GM18499 (cell line): Measurements from ENCODE around the gene ADAM30.

Experiments
- ATAC-seq: cut with Tn5 transposase; IDR thresholded peaks from one replicate; pipeline ENCODE4 v1.9.1; 2021; ENCODE audit warnings: moderate number of reproducible peaks; ENCODE audit not compliant: insufficient read depth, unreplicated experiment

ADAM30 gene

DNA sequence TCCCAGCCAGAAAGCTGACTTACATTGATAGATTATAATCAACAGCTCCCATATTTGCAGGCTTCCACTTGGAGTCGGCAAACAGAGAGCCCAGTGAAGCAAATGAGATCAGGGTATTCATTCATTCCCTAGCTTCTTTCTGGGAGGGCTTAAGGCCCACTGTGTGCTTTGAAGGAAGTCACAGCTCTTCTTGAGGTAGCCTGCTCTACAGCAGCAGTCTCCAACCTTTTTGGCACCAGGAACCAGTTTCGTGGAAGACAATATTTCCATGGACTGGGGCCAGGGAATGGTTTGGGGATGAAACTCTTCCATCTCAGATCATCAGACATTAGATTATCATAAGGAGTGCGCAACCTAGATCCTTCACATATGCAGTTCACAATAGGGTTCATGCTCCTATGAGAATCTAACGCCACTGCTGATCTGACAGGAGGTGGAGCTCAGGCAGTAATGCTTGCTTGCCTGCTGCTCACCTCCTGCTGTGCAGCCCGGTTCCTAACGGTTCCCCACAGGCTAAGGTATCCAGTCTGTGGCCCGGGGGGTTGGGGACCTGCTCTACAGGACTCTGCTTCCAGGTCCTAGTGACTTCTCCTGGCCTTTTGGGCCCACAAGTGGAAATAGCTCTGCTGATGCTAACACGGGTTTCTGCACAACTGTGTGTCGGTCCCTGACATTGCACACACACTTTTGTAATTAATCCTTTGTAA, 13.7 kb upstream of the ADAM30 start:
- ATAC-seq: no peak

DNA sequence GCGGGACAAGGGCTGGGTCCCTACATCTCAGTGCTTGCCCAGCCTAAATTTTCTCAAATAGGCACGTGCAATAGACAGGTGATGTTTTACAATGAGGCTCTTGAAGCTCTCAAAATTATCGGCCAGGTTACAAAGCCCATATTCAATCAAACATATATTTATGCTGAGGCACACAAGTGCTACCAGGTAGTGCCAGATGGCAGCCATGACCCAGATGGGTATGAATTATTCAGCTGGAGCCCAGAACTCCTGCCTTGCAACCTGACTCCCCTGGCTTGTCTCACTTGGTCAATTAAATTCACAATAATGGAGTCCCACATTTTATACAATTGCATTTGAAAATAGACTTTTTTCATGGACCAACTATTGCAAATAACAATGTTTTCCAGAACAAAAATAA, 12.3 kb upstream of the ADAM30 start:
- no peak for ATAC-seq

DNA sequence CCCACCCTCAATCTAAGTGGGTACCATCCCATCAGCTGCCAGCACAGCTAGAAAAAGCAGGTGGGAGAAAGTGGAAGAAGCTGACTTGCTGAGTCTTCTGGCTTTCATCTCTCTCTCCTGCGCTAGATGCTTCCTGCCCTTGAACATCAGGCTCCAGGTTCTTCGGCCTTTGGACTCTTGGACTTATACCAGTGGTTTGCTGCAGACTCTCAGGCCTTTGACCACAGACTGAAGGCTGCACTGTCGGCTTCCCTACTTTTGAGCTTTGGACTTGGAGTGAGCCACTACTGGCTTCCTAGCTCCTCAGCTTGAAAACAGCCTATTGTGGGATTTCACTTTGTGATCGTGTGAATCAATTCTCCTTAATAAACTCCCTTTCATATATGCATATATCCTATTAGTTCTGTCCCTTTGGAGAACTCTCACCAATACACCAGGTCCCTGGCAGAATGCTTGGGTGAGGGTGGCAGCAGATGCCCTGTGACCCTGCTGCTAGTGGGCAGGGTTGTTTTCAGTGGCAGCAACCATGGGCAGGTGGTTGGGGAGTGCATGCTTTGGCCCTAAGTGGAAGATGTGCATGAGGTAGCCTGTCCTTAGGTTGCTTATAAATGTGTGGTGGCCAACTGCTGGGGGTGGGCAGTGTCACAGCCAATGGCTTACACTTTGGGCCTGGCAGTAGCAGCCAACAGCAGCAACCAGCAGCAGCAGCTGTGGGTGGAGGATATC, 10.8 kb upstream of the ADAM30 start:
- ATAC-seq: no peak

DNA sequence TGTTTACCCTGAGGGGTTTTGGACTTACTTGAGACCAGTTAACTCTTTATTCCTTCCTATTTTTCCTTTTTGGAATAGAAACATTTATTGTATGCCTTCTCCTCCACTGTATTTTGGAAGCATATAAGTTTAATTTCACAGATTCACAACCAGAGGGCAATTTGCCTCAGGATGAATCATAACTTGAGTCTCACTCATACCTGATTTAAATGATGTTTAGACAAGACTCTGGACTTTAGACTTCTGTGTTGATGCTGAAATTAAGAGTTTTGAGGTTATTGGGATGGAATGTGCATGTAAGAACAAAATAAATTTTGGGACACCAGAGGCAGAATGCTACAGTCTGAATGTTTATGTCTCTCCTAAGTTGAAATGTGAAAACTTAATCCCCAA, 7.1 kb upstream of the ADAM30 start:
- ATAC-seq: no peak

DNA sequence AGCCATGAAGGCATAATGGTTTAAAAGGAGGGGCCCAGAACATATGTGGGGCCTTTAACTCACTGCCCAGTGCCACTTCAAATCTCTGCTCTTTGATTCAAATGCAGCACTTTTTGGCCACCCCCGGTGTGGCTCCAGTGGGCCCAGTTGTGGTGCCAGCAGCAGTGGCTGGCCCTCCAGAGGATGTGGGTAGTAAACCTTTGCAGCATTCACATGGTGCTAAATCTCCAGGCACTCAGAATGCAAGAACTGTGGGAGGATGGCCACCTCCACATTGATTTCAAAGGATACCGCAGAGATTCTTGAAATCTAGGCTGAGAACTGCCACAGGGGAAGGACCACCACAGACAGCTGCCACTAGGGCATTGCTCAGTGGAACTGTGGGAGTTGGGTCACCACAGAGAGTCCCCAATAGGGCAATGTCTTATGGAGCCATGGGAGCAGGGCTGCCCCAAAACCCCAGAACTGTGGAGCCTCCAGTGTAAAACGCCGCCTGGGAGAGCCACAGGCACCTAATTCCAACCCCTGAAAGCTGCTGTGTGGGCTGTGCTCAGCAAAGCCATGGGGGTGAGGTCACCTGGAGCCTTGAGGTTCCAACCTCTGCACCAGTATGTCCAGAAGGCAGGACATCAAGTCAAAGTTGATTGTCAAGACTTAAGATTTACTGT, 6.6 kb upstream of the ADAM30 start:
- ATAC-seq: no peak

DNA sequence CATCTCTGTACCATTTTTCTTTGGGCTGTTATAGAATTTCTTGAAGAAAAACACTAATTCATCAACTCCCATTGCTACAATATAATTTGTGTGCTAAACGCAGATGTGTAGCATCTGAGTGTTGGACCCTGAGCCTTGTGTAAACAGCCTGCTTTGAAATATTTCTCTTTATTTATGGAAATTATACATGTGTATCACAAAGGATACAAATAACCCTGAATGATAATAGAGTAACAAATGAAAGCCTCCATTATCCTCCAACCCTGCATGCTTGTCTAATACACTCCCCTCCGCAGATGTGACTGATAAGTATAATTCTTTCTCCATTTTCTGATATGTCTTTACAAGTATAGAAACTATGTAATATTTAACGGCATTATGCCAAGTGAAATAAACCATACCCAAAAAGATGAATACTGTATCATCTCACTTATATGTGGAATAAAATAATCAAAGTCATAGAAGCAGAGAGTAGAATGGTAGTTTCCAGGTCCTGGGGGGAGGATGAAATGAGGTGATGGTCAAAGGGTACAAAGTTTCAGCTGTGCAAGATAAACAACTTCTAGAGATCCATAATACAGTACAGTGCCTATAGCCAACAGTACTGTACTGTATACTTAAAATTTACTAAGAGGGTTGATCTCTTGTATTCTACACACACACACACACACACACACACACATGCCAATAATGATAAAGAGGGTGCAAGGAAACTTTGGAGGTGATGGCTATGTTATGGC, 2.8 kb upstream of the ADAM30 start:
- ATAC-seq: no peak

DNA sequence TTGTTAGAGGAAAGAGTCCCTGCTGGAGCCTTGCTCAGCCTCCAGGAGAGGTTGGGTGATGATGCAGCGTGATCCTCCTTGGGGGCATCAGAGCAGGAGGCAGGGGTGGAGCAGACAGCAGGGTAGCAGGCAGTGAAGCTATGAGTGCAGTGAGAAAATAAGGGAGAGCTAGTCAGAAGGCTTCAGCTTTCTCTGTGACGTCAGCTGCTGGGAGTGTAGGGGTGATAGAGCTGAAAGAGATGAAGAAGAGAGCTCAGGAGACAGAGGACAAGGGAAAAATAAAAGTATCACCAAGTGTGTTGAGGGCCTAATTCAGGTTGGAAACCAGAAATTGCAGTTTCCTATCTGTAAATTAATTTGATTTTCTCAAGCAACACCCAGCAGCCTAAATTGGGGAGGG, 2.2 kb upstream of the ADAM30 start:
- no peak for ATAC-seq

DNA sequence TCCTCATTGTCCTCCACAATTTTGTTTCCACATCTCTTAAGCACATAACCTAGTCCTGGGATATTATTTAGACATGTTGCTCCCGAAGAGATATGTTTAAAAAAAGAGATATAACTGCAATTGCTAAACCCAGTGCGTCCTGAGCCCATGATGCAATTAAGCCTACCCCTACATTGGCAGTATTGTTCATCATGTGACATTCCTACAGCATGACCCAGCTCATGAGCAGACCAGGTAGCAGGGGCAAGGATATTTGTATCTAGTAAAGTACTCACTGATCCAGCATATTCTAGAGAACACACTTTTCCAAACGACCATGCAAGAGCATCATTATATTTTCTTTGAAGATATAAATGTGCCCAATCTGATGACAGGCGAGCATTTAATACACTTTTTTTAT, 1.2 kb downstream of the ADAM30 start:
- no peak for ATAC-seq

DNA sequence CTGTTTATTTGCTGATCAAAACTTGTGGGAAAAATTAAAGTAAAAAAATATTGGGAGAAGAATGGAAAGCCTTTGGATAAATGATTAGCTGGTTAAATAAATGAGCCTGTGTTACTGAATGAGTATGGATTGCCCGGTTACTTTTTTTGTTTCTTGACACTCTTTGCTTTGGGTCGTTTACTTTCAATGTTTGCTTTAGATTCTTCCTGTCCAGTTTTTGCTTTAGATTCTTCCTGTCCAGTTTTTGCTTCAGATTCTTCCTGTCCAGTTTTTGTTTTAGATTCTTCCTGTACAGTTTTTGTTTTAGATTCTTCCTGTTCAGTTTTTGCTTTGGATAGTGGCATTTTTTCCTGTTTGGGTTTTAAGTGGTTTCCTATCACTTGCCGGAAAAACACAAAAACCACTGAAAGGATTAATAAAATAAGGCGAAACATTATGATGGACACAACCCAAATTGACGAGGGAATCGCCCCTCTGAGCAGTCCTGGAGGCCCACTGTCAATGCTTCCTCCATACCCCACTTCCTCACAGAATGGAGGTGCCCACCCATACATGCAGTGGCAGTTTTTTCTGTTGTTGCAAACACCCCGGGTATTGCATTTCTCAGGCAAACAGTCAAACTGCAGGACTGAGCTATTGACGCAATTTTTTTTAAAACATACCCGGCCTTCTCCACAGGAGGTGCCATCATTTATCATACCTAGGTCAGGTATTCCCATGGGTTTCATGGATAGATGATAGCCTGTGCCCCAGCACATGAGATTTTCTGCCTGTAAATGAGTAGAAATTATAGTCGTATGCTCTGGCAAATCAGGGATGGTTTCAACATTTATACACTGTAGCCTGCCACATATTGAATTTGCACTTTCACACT, 2.3 kb downstream of the ADAM30 start:
- no peak for ATAC-seq

DNA sequence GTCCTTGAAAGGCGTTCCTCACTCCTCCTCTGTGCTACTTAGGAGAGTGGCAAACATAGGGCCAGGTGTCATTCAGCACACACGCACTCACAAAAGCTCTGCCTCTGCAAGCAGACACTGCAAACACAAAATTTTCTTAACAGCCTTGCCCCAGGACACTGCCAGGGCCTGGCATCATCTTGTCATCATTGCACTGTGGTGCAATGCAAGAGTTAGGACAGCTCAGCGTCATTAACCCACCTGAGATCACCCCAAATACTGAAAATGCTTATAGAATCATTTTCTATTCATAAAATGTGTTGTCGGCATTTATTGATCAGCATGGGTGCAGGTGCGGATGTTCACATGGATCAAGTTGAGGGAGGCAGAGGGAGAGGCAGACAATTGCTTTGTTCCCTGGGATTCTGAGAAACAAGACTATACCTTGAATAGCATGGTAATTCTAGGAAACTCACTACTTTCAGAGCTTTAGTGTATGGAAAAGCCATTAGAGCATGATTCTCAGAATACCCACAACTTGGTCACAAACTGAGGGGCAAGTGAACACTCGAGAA, 3.0 kb downstream of the ADAM30 start:
- no peak for ATAC-seq

DNA sequence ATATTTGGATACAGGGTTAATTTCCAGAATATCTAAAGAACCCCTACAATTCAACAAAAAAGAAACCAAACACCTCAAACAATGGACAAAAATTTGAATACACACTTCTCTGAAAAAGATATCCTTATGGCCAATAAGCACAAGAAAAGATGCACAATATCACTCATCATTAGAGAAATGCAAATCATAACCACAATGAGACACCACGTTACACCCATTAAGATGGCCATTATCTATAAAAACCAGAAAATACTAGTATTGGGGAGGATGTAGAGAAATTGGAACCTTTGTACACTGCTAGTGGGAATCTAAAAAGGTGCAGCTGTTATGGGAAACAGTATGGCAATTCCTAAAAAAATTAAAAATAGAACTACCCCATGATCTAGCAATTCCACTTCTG, 4.9 kb downstream of the ADAM30 start:
- no peak for ATAC-seq

DNA sequence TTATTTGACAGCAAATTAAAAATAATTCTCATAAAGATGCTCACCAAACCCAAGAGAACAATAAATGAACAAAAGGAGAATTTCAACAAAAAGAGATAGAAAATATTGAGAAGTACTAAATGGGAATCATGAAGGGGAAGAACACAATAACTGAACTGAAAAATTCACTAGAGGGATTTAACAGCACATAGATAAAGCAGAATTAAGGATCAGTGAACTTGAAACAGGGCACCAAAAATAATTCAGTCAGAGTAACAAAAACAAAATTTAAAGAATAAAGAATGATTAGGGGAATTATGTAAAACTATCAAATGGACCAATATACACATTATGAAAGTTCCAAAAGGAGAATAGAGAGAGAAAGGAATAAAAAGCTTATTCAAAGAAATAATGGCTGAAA, 7.8 kb downstream of the ADAM30 start:
- ATAC-seq: no peak

DNA sequence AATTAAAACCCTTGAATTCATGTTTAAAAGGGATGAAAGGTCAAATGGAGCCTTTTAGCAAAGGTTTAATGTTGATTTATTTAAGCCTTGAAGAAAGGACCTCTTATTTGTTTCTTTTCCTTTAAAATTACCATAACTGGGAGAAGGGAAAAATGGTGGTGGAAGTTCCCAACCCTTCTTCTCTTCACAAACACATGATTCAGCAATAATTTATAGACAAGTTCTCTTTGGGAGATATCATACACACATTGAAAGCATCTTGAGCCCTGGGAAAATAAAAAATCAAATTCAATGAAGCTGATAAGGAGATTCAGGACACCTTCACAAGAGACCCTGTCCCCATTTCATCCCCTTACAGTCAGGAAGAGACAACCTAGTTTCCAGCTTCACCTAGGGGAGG, 8.9 kb downstream of the ADAM30 start:
- no peak for ATAC-seq

DNA sequence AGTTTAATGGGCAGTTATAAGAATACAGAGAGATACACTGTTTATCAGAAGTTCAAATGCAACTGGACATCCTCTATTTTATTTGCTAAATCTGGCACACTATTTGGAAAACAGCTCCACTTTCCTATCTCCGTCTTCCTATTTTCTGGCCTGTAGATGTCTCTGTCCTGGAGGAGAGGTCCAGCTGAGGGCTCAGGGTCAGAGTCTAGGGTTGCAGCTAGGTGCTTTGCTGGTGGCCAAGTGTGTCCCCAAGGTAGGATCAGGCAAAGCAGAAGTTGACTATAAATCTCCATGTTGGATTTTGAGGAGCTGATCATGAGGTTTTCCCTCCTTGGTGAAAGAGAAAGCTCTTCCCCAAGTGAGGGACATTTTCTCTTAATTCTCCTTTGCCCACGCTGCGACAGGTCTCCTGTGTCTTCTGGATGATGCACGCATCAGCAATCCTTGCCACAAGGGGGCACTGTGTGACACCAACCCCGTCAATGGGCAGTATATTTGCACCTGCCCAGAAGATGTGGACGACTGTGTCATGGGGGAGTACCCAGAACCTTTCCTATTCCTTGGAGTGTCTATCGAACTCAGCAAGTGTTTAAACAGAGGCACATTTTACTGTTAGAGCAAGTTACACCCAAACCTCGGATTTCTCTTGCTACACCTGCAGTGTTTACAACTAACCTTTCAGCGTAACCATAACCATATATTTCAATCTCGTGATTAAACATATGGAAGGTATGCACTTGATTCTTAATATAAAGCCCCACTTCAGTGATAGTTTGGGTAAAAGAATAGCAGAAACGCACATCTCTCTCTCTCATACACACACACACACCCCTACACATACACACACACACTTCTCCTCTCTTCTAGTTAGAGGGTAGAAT, 10.2 kb downstream of the ADAM30 start:
- no peak for ATAC-seq

DNA sequence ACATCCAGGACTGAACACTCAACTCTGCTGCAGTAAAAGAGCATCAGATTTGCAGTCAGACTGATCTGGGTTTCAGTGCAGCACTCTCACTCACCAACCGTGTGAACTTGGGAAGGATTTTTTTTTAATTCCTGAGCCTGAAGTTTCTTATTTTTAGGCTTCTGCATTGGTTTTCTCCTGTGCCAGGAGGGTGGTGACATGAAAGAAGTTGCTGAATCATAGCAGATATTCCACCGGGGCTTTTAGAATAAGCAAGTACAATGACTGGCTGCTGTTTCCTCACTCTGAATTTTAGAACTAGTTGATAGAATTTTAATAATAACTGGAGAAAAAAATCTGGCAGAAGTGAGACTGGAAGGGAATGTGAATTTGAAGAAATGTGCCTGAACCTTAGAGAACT, 11.6 kb downstream of the ADAM30 start:
- no peak for ATAC-seq

DNA sequence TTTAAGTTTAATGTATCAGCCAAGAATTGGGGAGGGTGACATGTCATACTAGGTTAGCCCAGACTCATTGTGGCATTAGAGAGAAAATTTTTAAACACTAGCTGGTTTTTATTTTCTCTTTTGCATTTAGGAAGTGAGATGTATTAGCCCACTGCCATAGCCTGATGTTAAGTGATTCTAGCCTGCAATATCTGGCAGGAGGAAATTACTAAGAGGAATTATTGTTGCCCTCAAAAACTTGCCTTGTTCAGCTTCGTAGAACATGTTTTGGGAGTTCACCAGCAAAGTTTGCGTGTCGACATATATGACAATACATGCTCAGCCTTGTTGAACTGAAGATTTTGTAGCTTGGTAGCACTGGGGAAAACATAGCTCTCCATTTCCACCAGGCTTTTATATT, 12.5 kb downstream of the ADAM30 start:
- no peak for ATAC-seq

DNA sequence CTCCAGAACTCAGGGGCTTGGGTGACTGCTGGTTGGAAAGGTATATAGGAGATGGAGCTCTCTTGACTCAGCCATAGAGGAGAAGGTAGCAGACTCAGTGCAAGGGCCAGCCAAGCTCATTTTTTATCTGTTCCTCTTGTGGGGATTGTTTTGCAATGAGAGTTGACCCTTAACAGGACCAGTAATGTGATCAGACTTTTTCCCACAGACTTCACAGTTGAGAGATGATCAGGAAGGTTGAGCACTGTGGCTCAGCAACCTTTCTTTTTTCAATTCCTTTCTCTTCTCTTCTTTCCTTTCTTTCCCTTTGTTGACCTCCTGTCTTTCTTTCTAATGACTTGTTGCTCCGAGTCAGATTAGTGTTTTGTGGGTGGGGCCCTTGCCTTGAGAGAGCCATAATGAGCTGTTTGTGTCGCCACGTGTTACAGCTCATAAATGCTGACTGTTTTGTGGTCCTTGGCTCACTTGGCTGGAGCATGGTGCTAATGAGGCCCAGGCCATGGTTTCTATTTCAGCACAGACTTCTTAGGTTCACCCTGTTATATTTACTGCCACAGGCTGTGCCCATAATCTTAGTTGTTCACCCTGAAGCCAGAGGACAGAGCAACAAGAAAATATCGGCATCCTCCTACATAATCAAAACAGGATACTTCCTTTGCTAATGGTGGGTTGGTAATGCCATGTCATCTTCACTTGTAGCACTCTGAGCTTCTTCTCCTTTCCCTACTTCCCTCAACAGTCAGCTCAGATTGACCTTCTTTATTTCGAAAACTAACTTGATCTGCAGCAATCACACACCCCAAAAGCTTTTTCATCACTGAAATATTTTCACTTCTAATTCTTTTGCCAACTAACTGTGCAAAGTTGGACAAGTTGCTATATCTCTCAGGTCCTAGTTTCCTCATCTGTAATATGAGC, 13.9 kb downstream of the ADAM30 start:
- ATAC-seq: no peak
